ENCODE data around the gene ZNF182. TPM values are rescaled to one million over a fixed set of nuclear protein-coding genes. Genes with fewer than 3 reads are reported as not detected.
"Not testable (repeated sequence)": the region's sequence is repeated elsewhere in the genome, so short reads cannot be mapped to it uniquely, and the experiment has no call there.

ZNF182 gene
- total and polyA plus RNA-seq, 12 donors = 1.9 to 7.3 (median 4.2) TPM

GRCh38 chrX:48043056-48043455, 39.3 kb upstream of the ZNF182 start:
- Histone ChIP-seq H3K4me3 (no peak overlapping the region), H3K4me1 (replicated peaks in 1 of 2) (no peaks in the 10 kb centered on the region), H3K9me3 (replicated peaks in 1 of 3) (no peaks in the 10 kb centered on the region), H3K27ac (no peak overlapping the region), H3K36me3 (replicated peaks in 1 of 2) (no peaks in the 10 kb centered on the region), H3K27me3 (no peaks in the 10 kb centered on the region)
- intact Hi-C loops (cut with DNase I) = no loop called here
- 63 to 84% (median 72%) methylated on average over 4 of the region's 4 CpGs for WGBS, 4 donors
- no peak for DNase-seq
- TF ChIP-seq CTCF (IDR thresholded peaks at IDR 0.05) (no peak), POLR2A (IDR thresholded peaks at IDR 0.05) (no peak)

- no peaks in the 10 kb centered on the region for H3K36me3 ChIP-seq (replicated peaks in 1 of 2)
- intact Hi-C loops (cut with DNase I) = no loop called here
- H3K27me3 ChIP-seq = no peaks in the 10 kb centered on the region
- WGBS, 4 donors = 43 to 79% (median 49%) methylated on average over 3 to 4 of the region's 4 CpGs
- no peak overlapping the region for H3K4me3 ChIP-seq
- TF ChIP-seq POLR2A (IDR thresholded peaks at IDR 0.05) (no peak), CTCF (IDR thresholded peaks at IDR 0.05) (no peak)
- H3K4me1 ChIP-seq (replicated peaks in 1 of 2) = no peaks in the 10 kb centered on the region
- H3K27ac ChIP-seq = no peak overlapping the region
- no peaks in the 10 kb centered on the region for H3K9me3 ChIP-seq (replicated peaks in 1 of 3)
- no peak for DNase-seq
Measured at GRCh38 chrX:48035891-48036290, 32.1 kb upstream of the ZNF182 start.

- H3K9me3 ChIP-seq (replicated peaks in 1 of 3); H3K27me3 ChIP-seq; DNase-seq; H3K4me1 ChIP-seq (replicated peaks in 1 of 2); intact Hi-C loops (cut with DNase I); H3K4me3 ChIP-seq; H3K27ac ChIP-seq; H3K36me3 ChIP-seq (replicated peaks in 1 of 2): not testable (repeated sequence)
- WGBS, 4 donors = 57 to 90% (median 69%) methylated on average over 3 to 10 of the region's 10 CpGs; no CpG with 5 or more reads in 1 of the 4 donors
Measured at GRCh38 chrX:48030641-48031173, 26.9 kb upstream of the ZNF182 start.

DNA sequence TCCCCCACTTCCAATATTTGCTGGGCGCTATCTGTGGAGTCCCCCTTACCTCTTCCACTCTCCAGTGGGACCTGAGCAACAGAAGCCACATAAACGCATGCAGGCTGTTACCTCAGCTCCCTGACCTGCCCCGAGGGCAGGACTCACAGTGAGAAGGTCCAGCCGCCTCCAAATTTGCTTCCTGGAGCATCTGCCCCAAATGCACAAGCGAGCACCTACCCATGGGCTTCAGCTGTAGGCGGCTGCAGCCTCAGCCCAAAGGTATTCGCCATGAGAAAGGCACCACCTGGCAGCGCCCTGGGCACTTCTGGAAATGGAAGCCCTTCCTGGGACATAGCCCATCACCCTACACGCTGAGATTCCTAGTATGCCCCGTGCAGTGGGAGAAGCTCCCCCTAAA, 26.4 kb upstream of the ZNF182 start:
- Histone ChIP-seq H3K9me3 (replicated peaks in 1 of 3) (no peaks in the 10 kb centered on the region), H3K27ac (no peak overlapping the region), H3K4me3 (no peak overlapping the region), H3K27me3 (no peaks in the 10 kb centered on the region), H3K36me3 (replicated peaks in 1 of 2) (no peaks in the 10 kb centered on the region), H3K4me1 (replicated peaks in 1 of 2) (no peaks in the 10 kb centered on the region)
- DNase-seq = no peak
- 79 to 95% (median 82%) methylated on average over 7 to 10 of the region's 10 CpGs; no CpG with 5 or more reads in 1 of the 4 donors for WGBS, 4 donors
- intact Hi-C loops (cut with DNase I) = no loop called here
- no peak for TF ChIP-seq CTCF (IDR thresholded peaks at IDR 0.05)
- TF ChIP-seq POLR2A (IDR thresholded peaks at IDR 0.05) = no peak

DNA sequence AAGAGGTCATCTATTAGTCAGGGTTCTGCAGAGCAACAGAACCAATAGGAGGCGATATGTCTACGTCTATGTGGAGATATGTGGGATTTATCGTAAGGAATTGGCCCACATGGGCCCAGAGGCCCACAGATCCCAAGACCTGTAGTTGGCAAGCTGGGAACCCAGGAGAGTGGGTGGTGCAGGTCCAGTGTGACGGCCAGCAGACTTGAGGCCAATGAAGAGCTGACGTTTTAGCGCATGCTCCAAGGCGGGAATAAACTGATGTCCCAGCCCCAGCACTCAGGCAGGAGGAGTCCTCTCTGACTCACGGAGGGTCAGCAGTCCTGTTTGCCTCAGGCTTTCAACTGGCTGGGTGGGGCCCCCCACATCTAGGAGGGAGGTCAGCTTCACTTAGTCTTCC, 24.3 kb upstream of the ZNF182 start:
- Histone ChIP-seq H3K27me3 (no peaks in the 10 kb centered on the region), H3K9me3 (replicated peaks in 1 of 3) (no peaks in the 10 kb centered on the region), H3K27ac (no peak overlapping the region), H3K4me1 (replicated peaks in 1 of 2) (no peaks in the 10 kb centered on the region), H3K4me3 (no peak overlapping the region), H3K36me3 (replicated peaks in 1 of 2) (no peaks in the 10 kb centered on the region)
- TF ChIP-seq CTCF (IDR thresholded peaks at IDR 0.05) (no peak), POLR2A (IDR thresholded peaks at IDR 0.05) (no peak)
- no peak for DNase-seq
- 91 to 94% (median 93%) methylated on average over 5 to 8 of the region's 8 CpGs for WGBS, 4 donors
- intact Hi-C loops (cut with DNase I) = no loop called here

- DNase-seq; H3K27ac ChIP-seq; H3K27me3 ChIP-seq; intact Hi-C loops (cut with DNase I); H3K4me3 ChIP-seq; H3K9me3 ChIP-seq (replicated peaks in 1 of 3); H3K4me1 ChIP-seq (replicated peaks in 1 of 2); H3K36me3 ChIP-seq (replicated peaks in 1 of 2): not testable (repeated sequence)
- WGBS, 4 donors = 65 to 81% (median 74%) methylated on average over 3 to 4 of the region's 4 CpGs; no CpG with 5 or more reads in 1 of the 4 donors
Measured at GRCh38 chrX:48027545-48027944, 23.8 kb upstream of the ZNF182 start.
